Stimulated activated CD4-positive, alpha-beta T cell treated with anti-CD3 and anti-CD28 coated beads, Interleukin-15, amount 100 ng/mL, for 1 hour (primary cell): ENCODE results near the gene PRG2.

Source experiments
- DNase-seq, 2 donors: peaks; one replicate each; pipeline ENCODE4 v3.0.0-alpha.2; 2020; ENCODE audit warnings: low read depth in 1 of 2, low spot score in 1 of 2

The PRG2 gene, protein sequence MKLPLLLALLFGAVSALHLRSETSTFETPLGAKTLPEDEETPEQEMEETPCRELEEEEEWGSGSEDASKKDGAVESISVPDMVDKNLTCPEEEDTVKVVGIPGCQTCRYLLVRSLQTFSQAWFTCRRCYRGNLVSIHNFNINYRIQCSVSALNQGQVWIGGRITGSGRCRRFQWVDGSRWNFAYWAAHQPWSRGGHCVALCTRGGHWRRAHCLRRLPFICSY

DNA sequence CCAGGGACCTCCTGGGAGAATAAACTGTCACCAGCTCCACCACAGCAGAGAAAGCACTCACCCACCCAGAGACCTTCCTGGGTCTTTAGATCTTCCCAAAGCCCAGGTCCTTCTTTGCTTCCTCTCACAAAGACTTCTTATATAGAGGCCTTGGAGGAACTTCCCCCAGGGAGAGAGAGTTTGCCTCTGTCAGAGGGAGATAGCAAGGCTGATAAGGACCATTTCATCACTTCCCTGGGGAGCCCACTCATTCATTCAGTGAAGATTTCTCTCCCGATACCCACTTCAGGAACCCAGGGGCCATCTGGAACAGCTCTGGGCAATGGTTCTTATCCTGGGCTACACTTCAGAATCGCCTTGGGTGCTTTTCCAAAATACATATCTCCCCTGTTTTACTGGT, at the start of gene PRG2:
TSS of gene PRG2 (minus strand) at position 116 of the 400 bp plus-strand sequence. CDS start 706 bp downstream, outside the sequence.
- no peak for DNase-seq

DNA sequence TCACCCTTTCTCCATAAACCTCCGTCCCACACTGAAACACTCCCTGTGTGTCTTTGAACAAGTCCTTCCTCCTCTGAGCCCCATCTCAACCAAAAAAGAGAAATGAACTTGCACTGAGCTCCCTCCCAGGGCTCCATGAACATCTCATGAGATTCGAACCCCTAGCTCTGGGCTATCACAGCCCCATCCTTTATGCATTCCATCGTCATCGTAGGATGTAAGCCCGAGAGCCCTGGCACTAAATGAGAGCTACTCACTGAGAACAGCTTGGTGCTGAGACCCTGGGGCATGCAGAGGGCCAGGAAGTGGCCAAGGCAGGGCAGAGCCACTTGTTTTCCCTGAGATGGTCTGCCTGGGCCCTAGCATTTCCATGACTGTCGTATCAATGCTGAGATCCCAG, 49.3 kb upstream of the PRG2 start:
- DNase-seq: no peak

DNA sequence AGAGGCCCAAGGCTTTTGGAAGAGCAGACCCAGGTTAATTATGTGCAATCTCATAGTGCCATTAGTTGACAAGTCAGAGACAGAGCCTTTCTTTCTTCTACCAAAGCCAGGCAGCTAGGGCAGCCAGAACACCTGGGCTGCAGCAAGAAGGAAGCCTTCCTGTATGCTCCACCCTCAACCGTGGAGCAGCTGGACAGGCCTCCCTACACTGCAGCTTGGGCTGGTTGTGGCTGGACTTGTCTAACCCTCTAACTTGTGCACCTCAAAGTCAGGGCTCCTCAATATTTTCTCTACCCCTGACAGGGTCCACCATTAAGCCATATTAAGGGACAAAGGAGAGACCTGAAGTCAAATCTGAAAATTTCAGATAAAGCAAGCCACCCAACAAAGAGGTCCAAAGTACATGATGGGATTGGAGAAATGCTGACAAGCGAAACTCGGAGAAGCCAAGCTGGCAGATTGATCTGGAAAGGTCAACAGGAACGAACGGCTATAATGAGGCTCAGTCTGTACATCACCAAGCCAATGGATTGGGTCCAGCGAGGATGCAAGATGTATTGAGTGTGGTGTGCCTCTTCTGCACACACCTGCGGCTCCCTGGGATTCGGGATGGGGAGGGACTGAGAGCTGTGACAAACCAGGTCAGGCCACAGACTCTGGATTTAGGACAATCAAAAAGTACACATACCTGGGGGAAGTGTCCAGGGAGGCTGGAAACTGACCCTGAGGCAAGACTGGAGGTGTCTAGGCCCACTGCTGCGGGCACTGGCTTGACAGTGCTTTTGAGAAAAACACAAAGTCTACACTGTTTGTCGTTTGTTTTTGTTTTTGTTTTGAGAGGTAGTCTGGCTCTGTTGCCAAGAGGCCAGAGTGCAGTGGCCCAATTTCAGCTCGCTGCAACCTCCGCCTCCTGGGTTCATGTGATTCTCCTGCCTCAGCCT, 48.2 kb upstream of the PRG2 start:
- DNase-seq: no peak

DNA sequence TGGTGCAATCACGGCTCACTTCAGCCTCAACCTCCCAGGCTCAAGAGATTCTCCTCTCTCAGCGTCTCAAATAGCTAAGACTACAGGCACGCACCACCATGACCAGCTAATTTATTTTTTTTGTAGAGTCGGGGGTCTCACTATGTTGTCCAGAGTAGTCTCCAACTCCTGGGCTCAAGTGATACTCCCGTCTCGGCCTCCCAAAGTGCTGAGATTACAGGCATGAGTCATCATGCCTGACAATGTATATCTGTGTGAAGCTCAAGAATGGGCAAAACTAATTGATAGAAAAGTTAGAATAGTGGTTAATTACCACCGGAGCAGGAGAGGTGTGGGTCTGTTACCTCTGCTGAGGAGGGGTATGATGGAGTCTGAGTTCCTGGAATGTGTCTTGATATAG, 45.6 kb upstream of the PRG2 start:
- DNase-seq: no peak

DNA sequence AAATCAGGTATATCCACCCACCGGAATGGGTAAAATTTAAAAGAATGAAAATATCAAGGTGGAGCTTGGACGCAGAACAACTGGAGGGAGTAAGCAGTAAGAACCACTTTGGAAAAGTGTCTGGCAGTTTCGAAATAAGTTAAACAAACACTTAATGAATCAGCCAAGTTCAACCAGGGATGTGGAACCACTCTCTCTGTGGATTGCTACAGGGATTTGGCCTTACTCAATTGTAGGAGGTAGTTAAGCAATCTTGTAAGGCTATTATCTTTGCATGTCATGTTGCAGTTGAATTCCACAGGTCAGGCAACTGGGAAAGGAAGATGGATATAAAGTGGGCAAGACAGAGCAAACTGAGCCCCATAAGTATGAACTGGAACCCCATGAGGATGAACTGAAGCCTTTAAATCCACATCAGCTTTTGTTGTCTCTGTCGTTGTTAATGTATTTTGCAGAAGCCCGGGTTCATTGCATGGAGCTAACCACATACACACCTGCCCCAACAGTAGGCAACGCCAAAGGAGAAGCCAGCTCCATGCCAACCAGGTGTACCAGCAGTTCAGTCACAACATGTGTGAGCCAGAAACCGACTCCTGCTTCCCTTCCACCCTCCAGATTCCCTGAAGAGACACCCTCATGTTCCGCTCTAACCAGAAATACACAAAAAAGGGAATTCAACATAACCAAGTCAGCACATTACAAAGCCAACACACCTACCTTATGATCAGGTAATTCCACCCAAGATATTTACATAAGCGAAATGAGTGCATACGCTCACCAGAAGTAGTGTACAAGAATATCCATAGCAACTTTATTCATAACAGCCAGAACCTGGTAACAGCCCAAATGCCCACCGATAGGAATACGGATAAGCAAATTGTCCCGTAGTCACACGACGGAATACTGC, 44.4 kb upstream of the PRG2 start:
- DNase-seq: no peak

DNA sequence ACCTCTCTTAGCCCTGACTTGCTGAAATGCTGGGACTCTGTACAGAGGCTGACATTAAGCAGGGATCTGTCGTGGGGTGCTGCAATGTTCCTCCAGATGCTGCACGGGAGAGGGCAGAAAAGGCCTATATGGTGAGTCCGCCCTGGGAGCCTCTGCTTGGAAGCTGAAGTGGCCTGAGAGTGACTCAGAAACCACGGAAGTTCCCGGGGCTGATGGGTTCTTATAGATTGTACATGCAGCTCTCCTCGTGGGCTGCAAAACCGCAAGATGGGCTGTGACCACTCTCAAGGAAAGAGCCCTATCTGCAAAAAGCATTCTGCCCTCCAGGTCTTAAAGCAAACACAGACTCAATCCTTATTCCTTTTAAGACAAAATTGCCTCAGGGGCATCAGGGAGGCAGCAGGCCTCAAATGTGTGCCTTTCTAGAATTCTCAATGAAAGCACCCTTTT, 42.3 kb upstream of the PRG2 start:
- no peak for DNase-seq

DNA sequence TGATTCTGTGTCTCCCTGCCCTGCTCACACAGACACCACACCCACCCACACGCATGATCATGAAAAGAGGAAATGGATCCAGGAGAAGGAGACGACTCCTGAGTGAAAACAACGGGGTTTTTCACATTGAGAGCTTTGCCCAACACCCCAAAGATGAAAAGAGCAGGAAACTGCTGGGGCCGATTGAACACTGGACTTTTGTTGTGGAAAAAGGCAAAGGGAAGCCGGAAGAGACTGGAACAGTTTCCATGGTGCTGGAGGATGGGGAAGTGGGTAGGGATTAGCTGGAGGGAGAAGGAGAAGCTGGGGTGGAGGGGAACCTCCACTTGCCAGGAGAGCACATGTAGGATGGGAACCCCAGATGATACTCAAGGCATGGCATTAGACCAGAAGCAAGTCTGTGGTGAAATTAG, 41.7 kb upstream of the PRG2 start:
- DNase-seq: no peak

DNA sequence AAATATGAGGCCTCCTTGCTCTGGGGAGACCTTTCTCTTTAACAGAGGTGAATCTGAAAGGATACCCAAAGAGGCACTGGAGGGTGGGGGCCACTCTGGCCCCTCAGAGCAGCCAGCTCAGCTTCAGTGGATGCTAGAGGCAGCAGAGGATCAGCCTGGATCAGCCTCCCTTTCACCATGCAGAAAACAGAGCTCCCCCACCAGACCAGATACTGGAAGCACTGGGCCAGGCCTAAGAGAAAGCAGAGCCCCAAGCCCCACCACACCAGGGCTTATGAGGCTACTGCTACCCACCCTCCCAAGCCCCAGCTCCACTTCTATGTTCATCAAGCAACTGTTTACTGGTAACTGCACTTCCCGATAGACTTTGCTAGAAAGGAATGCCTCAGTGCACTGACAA, 40.5 kb upstream of the PRG2 start:
- no peak for DNase-seq

DNA sequence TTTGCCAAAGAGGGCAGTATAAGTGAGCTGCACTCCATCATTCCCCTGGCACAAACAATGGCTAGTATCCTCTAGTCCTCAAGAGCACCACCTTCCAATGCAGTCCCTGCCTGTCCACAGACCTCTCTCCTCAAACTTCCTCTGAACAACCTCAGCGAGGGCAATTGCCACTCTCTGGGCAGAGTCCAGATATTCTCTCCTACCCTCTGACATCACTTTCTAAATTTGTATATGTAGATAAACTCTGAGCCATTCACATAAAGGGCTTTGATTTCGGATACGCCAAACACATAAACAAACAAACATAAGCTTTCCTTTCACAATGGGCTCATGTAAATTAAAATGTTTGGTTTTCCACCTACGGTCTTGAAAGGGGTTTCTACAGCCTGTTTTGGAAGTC, 39.5 kb upstream of the PRG2 start:
- no peak for DNase-seq

DNA sequence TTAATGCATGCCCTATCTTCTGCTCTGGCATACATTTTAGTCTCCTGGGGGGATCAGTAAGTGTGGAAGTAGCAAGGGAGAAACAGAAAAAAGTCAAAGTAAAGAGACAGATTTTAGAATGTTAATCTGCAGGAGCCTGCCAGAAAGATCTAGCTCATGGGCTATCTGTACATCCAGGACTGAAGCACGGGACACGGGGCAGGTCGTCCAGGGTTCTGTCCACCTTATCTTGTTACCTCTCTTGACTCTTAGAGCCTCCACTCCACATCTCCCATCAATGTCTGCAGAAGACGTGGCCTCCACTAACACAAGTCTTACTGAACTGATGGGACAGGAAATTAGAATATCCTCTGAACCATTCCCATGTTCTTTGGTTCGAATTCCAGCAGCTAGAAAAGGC, 38.2 kb upstream of the PRG2 start:
- no peak for DNase-seq

DNA sequence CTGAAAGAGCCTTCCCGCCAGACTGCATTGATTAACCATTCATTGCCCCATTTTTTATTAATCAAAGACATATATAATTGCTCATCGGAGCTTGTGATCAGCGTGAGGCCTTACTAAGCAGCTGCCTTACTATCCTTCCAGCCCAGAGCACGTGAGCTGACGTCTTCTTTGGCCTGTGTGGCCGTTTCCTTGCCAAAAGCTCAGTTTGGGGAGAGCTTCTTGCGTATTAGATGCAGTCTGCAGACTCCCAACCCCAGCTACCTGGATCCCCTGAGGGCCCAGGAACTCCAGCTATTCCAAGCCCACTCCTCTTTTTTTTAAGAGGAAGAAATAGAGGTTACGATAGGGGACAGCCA, 37.3 kb upstream of the PRG2 start:
- DNase-seq: no peak

DNA sequence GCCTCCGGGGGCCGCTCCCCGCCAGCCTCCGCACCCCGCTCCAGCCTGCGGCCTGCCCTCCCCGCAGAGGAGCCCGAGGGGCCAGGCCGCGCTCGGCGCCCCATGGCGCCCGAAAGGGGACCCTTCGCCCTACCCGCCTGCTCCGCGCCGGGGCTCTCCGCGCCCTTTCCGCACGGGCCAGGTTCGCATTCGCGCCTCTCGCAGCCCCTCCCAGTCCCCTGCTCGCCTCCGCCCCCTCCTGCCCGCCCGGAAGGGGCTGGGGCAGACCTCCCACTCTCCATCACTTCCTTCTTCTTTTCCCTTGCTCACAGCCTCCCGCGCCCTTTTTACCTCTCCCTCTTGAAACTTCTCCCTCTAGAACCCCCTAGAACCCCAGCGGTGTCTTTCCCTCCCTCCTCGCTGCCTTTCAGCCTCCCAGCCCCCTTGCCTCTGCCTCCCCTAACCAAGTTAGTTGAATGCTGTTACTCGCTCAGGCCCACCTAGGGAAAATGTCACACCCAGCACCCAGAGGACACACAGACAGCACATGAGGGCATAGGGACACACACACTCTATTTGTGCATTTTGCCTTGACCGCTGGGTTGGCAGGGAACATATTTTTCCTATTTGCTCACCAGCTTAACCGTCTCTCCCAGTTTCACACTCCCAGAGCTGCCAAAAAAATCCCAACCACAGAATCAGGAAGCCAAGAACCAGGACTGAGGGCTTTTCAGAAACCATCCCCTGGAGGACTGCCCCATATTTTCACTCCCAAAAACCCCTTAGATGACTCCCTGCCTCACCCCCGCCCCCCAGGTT, 36.7 kb upstream of the PRG2 start, which contains the start of gene SLC43A3:
TSS of gene SLC43A3 (minus strand) at position 193 of the 798 bp plus-strand sequence. CDS start 949 bp downstream, outside the sequence.
- peak; percentile 20 to 77 for DNase-seq

DNA sequence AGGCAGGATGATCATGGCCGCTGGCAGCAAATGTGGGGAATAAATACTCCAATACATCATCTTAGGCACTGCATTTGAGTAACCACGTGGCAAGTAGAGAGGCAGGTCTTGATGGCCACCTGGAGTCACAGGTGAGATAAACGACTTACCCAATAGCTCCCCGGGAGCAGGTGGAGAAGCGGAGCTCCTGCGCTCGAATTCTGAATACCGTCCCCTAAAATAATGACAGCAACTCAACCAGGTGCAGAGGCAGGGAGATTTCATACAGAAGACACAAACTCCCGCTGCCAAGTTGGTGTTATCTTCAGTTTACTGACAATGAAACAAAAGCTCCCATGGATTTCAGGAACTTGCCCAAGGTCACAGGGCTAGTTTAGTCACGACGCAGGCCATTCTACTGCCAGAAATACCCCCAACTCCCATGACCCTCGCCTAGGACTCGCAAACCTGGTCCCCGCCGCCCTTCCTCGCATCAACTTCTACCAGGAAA, 36.0 kb upstream of the PRG2 start:
- no peak for DNase-seq

DNA sequence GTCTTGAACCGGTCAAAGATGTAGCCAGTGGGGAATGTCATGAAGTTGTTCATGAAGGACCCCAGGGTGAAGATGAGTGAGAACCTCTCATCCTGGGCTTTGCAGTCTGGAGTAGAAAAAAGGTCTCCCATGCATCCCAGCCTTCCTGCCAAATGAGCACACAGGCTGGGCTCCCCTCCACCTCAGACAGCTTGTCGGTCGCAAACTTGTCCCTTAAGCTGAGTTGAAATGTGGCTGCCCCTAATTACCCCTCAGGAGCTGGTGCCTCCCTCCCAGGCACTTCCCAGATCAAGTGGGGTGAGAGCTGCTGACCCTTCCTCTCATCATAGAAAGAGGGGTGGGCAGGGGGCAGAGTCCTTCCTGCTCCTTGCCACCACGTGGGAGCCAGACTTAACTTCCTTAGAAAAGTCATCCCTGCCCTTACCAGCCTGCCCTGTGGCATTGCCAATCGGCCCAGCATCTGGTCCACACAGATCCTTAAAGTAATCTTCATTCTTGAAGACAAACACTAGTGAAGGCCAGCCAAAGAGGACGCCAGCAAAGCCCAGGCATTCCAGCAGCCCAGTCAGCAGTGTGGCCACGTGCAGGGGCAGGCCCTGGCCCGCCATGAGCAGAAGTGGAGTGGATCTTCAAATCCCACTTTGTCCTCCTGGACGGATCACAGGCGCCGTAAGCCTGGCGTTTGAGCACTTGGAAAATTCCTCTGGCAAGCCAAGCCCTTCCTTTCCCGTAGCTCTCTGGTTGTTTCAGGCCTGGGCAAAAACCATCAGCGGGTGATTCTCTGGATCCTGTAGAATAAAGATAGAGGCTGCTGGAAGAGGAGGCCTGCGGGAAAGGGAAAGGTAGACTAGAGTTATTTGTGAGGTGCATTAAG, 35.4 kb upstream of the PRG2 start:
- no peak for DNase-seq

DNA sequence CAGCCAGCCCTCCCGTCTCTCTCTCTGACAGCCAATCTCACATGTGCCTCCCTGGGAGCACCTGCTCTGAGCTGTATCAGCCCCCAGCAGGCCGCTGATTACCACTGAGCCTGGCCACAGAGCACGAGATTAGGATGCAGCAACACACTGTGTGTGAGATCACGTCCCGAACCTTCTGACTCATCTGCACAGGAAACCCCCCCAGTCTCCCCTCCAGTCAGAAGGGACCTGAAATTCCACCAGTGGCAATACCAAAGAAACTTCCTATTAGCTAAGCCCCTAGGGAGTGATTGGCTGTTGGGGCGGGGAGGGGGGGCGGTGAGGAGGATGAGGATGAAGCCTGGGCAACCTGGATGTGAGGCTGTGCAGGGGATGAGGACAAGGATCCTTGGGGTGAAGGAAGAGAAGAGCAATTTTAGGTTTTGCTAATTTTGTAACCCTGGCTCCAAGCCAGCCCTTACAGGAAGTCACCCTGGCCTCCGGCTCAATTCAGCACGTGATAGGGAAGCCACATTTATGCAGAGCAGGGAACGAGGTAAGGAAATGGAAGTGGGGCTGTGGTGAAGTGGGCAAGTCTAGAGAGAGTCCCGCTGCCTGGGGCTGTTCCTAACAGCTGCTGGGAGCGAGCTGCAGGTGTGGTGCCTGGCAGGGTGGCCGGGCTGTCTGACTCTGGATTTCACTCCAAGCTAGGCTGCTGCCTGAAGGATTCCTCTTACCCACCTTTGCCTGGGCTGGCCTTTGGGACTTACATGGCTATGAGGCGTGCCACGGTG, 34.5 kb upstream of the PRG2 start:
- peak; percentile 58 to 69 for DNase-seq

DNA sequence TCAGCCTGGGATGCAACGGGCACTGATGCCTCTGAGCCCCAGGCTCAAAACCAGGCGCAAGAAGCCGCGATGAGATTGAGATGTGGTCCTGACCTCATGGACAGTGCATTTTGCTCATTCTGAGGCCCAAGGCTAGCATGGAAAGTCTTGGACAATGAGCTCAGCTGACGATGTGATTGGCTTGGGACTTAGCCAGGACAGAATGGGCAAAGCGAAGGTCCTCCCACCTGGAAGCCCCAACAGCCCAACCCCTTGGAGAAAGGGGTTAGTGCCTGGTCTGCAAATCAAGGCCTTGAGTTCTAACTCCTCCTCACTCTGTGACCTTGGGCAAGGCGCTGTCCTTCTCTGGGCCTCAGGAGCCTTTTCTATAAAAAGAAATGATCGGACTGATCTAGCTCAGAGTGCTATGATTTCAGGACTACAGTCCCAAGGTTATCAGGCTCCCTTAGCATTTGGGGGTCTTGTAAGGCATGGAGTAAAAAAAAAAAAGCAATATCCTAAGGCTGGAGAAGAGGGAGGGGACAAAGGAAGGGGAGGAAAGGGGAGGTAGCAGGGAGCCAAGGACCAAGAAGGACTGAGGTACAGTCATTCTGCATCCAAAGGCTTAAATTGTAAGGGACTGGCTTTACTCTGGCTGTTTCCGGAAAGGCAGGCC, 33.8 kb upstream of the PRG2 start:
- DNase-seq: no peak

DNA sequence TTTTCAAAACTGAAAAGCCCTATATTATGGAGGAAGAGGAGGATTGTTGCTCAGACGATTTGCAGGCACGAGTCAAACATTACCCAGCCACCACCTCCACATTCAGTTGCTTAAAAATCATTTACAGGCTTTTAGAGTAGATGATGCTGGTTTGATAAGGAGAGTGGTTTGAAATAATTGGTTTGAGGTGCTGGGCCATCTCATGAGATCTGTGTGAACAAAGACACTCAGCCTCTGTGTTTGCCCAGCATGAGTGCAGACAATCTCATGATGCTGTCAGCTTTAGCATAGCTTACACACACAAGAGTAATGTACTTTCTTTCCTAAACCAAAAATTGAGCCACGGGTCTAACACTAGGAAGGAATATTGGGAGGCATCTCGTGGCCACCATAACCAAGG, 32.2 kb upstream of the PRG2 start:
- DNase-seq: no peak

DNA sequence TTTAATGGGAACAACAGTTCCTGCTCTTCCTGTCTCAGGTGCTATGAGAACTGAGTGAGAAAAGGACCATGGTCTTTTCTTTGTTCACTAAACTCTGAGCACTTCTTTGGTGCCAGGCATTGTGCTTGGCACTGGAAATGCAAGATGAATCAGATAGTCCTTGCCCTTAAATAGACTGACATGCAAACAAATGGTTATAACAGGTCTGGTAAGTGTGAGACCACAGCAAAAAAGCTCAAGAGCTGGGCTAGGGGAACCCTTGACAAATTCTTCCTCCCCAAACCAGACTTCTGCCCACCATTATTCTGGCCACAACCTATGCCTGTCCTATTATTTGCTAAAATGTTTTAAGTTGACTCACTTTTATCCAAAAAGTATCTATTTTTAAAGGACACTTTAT, 31.4 kb upstream of the PRG2 start:
- no peak for DNase-seq
